Smooth muscle cell of the brain vasculature (primary cell): ENCODE measurements around the gene SYCE1.
"Not testable (repeated sequence)": the region's sequence is repeated elsewhere in the genome, so short reads cannot be mapped to it uniquely, and the experiment has no call there.

ENCODE experiments used
- DNase-seq: peaks from one replicate; pipeline ENCODE4 v3.0.0-alpha.2; 2012; ENCODE audit warnings: low read depth, low spot score

SYCE1 gene

DNA sequence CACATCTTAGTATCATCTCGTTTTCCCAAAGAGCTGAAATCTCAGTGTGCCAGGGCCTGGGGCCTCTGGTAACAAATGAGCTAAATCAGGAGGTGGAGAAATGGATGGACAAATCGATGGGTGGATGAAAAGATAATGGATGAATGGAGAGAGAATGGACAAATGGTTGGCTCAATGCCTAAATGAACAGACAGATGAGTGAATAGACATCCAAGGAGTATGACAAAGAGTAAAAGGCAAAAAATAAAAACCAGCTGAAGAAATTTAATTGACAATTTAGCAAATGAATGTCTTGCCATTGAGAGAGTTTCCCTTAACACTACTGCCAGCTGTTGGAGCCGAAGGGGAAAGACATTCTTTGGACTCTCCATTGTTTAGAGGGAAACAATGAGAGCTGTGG, 8.0 kb downstream of the SYCE1 start:
- DNase-seq = no peak

DNA sequence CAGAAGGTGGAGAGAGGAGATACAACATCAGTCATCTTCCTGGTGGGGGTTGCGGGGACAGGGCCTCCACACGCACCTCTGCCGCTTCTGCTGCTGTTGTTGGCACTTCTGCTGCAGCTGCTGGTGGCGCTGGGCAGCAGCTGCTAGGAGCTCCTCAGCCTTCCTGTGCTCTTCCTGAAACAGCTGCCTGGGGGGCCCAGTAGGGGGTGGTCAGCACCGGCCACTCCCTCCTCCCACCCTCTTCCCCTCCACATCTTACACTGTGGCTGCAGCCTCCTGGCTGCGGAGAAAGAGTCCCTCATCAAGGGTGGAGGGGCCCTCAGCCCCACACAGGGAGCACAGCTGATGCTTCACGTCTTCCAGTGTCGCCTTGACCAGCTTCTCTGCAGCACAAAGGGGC, 9.9 kb downstream of the SYCE1 start:
- no peak for DNase-seq

DNA sequence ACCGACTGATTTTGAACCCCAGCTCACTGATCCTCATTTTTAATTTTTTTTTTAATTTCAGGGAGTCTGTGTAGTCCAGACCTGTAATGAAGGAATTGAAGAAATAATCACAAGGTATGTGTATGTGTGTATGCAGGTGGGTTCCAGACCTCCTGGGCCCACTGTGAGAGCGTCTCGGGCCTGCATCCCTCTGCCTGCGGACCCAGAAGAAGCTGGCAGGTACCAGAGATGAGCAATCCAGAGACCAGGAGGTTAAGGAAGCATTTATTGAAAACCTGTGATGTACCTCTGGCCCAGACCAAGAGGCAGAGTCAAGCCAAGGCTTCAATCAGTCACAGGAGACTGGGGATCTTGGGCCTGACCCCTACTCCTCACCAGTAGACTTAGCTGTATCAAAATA, 10.8 kb downstream of the SYCE1 start:
- DNase-seq = no peak

DNA sequence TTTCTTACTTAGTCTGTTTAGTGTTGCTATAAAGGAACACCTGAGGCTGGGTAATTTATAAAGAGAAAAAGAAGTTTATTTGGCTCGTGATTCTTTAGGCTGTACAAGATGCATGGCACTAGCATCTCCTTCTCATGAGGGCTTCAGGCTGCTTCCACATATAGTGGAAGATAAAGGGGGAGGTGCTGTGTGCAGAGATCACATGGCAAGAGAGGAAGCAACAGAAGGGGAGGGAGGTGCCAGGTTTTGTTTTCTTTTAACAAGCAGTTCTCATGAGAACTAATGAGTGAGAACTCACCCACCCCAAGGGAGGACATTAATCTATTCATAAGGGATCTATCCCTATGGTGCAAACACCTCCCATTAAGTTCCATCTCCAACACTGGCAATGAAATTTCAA, 20.9 kb downstream of the SYCE1 start:
- no peak for DNase-seq

DNA sequence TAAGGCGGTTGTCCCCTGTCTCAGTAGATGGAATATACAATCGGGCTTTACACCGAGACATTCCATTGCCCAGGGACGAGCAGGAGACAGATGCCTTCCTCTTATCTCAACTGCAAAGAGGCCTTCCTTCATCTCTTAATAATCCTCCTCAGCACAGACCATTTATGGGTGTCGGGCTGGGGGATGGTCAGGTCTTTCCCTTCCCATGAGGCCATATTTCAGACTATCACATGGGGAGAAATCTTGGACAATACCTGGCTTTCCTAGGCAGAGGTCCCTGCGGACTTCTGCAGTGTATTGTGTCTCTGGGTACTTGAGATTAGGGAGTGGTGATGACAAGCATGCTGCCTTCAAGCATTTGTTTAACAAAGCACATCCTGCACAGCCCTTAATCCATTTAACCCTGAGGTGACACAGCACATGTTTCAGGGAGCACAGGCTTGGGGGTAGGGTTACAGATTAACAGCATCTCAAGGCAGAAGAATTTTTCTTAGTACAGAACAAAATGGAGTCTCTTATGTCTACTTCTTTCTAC, 23.9 kb downstream of the SYCE1 start:
- DNase-seq = not testable (repeated sequence)

DNA sequence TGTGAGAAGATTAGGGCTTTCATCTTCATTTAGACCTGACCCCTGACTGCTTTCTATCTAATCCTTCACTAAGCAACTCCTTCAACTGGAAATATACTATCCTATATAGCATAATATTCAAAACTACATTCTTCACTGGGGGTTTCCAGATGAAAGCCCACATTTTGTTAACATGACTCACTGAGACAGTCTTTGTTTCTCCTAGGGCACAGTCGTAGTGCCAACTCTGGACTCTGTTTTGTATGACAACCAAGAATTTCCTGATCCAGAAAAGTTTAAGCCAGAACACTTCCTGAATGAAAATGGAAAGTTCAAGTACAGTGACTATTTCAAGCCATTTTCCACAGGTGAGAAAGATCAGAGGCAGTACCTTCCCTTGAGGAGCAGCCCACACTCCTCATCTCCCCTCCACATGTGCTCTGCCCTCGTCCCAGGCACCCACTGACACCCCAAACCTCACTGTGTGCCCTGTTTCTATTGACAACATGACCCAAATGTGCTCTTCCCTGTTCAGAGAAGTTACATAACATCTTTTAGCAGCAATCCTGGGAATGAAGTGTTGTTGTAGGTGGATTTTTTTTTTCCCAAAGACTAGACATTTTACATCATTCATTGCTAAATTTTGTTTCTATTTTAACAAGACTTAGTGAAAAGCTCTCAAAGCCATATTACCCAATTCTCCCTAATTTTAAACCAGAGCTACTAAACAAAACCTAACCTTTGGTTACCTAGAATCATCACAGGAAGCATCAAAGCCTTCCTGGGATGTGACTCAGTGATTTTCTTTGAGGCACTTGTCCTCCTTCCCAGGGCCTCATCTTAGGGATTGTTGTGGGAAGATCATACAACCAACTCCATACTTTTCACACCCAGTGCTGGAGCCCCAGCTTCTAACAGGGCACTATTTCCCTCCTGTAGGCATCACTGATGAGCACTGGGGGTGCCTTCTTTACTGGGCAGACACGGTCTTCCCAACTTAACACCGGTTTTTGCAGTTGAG, 27.5 kb downstream of the SYCE1 start:
- no peak for DNase-seq

DNA sequence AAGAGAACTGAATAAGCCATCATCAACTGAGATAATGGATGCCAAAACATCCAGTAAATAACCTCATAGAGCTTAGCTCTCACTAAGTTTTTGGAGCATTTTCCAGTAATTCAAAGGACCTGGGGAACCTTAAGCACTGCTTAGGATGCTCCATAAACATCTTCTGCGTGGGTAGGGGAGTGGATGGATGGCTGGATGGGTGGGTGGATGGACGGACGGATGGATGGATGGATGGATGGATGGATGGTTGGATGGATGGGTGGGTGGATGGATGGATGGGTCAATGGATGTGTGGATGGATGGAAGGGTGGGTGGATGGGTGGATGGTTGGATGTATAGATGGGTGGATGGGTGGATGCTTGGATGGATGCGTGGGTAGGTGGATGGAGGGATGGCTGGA, 29.2 kb downstream of the SYCE1 start:
- DNase-seq = no peak

DNA sequence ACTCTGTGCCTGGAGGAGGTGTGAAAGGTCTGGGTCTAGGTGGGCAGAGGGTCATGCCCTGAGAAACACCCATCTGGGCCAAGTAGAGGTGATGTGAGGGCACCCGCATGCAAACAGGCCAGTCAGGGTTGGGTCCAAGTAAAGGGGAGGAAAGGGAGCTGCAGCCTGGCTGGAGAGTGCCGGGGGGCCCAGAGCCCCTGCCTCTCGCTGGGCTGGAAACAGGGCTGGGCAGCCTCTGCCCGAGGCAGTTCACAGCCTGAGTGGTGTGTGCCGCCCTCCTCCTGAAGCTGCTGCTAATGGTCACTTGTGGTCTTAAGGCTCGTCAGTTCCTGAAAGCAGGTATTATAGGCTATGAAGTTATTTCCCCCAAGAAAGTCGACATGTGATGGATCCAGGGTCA, 31.0 kb downstream of the SYCE1 start:
- no peak for DNase-seq

DNA sequence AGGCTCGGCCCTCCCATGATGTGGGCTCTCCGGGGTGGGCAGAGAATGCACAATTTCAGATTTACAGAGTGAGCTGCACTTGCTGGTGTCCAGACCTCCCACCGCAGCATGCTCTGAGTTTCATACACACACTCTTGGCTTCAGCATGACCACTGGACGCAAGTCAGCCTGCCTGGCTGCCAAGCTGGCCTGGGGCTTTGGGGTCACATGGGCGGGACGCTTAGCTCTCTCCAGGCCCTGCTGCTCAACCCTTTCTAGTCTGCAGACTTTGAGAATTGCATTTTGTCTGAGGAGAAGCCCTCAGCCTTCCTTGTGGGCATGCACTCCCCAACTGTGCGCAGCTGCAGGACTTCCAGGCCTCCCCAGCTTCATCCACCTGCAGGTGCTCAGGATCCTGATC, 32.5 kb downstream of the SYCE1 start:
- DNase-seq = no peak

DNA sequence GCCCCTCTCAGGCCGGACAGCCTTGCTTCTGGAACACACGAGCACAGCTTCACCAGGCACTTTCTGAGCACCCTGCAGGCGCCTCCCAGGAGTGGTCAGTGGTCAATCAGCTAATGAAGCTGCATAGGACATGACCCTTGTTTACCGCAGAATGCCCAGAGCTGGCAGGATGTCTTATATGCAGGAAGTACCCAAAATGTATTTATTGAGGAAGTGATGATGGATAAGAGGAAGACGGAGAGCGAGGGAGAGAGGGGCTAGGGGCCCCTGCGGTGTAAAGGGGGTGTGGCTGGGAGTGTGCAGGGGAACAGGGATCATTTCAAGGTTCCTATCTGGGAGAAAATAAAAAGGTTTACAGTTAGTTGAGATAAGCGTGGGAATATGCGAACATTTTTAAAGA, 34.9 kb downstream of the SYCE1 start:
- DNase-seq = no peak

DNA sequence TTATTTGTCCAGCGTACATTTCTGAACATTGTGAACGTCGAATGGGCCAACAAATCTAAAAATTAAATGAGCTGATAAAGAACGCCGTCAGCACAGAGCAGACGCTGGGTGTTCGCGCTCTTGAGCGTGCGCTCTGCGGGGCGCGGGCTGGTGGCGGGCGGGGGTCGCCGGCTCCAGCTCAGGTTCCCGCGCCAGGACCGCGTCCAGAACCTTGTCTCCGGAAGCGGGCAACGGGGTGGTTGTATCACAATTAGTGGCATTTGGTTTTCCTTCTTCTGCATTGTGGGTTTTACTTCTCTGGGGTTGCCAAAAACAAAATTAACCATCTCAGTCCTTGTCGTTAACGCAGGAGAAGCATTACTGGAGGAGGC, 35.8 kb downstream of the SYCE1 start:
- no peak for DNase-seq

DNA sequence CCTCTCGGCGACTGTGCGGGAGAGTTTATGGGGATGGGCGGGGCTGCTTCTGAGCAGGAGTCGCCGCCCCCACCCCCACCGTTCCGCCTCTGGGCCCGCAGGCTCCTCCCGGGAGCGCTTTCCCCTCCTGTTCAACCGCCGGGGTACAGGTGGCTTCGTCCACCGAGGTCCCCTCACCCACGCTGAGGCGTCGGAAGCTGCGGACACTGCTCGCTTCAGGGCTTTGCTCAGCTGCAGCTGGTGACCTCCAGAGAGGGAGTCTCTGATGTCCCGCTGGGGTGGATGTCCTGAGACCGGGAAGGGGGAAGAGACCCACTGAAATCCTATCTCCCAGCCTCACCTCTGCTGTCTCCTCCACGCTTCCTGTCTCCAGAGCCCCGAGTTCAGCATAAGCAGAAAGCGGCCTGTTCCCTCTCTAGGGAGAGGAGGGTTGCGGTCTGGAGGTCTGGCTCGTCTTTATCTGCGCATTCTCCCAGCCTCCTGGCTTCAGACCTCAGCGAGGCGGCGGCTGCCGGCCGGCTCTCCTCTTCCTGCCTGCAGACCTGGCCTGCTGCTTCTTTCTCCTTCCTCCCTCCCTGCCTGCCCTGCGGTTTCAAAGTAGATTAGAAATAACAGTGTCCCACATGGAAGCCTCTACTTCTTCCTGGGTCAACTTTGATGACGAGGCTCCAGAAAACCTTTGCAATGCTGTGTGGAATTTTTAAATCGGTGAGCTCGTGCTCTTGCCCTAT, 36.4 kb downstream of the SYCE1 start:
- DNase-seq = no peak

DNA sequence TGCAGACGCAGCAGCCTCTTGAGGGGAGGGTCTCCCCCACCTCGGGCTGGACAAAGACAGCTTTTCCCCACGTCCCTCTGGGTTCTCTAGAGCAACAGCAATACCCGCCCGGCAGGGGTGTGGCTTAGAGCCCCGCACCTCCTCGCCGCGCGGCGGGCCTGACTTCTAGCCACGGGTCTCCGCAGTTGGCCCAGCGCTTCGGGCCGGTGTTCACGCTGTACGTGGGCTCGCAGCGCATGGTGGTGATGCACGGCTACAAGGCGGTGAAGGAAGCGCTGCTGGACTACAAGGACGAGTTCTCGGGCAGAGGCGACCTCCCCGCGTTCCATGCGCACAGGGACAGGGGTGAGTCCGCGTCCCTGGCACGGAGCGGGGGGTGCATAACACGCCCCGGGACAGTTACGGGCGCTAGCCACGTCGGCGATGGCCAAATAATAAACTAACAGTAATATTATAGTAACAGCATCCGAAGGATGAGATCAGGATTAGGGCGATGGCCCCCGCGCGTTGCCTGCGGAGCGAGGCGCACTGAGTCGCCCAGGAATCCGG, 37.0 kb downstream of the SYCE1 start:
- DNase-seq = no peak

DNA sequence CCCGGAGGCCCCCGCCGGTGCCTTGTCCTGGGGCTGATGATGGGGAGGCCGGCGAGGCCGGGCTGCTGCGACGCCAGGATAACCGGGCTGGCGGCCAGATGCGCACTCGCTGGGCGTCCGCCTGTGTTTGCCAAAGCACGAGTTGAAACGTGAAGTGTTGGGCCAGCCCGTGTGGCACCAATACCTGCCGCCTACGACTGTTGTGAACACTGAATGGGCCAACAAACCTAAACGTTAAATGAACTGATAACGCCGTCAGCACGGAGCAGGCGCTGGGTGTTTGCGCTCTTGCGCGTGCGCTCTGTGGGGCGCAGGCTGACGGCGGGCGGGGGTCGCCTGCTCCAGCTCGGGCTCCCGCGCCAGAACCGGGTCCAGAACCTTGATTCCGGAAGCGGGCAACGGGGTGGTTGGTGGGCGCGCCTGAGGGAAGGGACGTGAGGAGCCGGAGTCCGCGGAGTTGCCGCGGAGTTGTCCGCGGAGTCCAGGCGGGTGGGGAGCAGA, 37.6 kb downstream of the SYCE1 start:
- DNase-seq = no peak

DNA sequence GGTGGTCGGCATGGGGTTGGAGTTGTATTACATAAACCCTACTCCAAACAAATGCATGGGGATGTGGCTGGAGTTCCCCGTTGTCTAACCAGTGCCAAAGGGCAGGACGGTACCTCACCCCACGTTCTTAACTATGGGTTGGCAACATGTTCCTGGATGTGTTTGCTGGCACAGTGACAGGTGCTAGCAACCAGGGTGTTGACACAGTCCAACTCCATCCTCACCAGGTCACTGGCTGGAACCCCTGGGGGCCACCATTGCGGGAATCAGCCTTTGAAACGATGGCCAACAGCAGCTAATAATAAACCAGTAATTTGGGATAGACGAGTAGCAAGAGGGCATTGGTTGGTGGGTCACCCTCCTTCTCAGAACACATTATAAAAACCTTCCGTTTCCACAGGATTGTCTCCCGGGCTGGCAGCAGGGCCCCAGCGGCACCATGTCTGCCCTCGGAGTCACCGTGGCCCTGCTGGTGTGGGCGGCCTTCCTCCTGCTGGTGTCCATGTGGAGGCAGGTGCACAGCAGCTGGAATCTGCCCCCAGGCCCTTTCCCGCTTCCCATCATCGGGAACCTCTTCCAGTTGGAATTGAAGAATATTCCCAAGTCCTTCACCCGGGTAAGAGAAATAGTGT, 38.3 kb downstream of the SYCE1 start, which contains the start of gene CYP2E1:
Gene CYP2E1 (plus strand): TSS at position 407 of the 632 bp plus-strand sequence. CDS start 33 bp downstream, at position 440.
- no peak for DNase-seq

DNA sequence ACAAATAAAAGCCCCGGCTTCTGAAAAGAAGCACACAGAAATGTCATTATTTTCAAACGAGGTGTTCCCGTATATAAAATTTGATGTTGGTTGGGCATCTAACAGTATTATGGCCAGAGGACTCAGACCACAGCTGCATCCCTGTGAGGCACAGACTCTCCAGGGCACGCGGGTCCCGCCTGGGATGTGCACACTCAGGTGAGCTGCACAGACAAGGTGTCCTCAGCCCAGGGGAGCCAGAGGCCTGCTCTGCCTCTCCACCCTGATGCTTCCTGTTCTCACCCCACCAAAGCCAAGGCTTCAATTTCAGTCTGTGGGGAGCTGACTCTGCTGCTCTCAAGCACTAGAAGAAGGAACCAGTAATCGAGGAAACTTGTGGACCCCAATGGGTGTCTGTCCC, 39.9 kb downstream of the SYCE1 start:
- no peak for DNase-seq

DNA sequence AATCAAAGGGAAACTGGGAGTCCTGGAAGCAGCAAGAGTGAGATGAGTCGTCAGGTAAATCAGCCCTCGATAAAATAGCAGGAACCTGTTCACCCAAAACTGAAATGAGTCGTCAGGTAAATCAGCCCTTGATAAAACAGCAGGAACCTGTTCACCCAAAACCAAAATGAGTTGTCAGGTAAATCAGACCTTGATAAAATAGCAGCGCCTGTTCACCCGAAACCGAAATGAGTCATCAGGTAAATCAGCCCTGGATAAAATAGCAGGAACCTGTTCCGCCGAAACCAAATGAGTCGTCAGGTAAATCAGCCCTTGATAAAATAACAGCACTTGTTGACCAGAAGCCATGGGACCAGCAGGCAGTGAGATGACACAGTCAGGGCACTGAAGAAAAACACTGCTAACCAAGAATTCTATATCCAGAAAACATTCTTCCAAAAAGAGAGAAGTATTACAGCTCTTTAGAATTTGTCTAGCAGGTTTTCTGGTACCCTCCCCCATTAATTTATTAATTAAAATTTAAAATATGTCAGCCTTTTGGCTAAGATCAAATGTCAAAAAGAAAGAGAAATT, 41.7 kb downstream of the SYCE1 start:
- DNase-seq = no peak

DNA sequence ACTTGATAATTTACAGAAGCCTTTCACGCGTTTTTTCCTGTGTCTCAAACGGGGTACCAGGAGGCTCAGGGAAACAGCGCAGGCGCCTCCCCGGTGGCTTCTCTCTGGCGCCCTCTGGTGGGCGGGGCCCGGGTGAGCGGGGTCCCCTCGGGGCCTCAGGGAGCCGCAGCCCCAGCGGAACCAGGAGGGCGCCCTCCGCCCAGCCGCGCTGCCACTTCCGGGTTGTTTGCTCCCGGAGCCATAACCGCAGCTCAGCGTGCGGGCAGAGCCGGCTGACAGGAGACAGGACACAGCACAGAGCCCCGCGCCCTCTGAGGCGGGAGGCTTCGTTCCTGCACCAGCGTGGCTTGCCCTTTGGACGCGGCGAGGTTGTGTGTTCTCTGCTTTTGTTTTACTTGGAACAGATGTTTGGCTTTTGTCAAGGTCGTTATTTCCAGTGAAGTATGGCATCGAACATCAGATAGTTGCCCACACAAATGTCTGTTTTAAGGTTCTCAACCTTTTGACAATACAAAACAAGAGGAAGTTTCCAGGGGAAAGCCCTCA, 45.1 kb downstream of the SYCE1 start:
- no peak for DNase-seq

DNA sequence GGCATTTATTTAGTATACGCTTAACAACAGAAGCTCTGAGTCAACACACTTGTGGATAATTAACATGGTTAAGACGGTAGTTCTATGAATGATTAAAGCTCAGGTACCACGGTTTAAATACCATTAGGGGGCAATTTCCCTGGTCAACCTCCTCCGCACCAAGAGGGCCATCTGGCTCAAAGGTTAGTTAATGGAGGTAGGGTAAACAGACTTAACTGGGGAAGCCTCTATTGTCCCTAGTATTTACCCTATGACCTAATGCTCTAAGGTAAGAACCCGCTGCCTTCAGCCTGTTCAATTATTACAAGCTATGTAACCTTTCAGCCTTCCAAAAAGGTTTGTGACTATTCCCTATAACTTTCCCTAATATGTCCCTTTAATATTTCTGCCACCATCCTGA, 46.9 kb downstream of the SYCE1 start:
- not testable (repeated sequence) for DNase-seq

DNA sequence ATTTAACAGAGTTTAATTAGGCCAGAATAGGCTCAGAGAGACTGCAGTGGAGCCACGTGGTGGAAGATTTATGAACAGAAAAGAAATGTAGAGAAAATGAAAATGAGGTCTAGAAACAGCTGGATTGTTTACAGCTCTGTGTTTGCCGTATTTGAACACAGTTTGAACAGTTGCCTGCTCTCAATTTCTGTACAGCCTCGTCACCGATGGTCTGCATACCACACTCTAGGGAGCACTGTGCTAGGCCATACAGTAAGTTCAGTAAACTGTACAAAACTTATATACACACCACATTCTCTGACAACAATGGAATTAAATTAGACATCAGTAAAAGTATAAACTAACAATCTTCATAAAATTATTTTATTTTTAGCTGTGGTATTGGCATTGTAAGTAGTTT, 49.3 kb downstream of the SYCE1 start:
- no peak for DNase-seq

DNA sequence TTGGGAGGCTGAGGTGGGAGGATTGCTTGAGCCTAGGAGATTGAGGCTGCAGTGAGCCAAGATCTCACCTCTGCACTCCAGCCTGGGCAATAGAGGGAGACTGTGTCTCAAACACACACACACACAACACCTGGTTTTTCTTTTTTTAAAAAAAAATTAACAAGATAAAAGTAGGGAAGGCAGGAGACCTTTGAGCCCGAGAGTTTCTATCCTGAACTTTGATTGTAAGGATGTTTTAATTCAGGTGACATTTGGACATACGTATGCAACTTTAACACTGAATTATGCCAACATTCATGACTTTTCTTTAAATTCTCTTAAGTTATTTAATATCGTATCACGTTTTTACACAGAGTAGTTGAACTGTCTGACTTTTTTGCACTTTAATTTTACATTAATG, 49.9 kb downstream of the SYCE1 start:
- no peak for DNase-seq
